Epithelial cell of proximal tubule (primary cell): ENCODE data around the gene ADCY5. TPM values are rescaled to one million over a fixed set of nuclear protein-coding genes. Genes with fewer than 3 reads are reported as not detected.

ENCODE experiments used
- DNase-seq: peaks from one replicate; pipeline ENCODE4 v3.0.0-alpha.2; 2011; ENCODE audit warnings: low read depth
- H3K4me3 ChIP-seq: 2 replicates; pipeline ENCODE4 v1.5.1; 2011; ENCODE audit warnings: low read depth, mild to moderate bottlenecking, low read length
- total RNA-seq: library from RNA; depleted of rRNA; stranded (reverse); fragments of >200 nt; gene quantifications from 2 replicates; pipeline ENCODE4 v1.2.3, GENCODE V29; 2015
- TF ChIP-seq, protein P1 (sequence below): conservative IDR thresholded peaks from 2 replicates; pipeline ENCODE4 v1.5.1; 2012; ENCODE audit warnings: low read depth, mild to moderate bottlenecking, low read length

The ADCY5 gene
- total RNA-seq, 1 donor from 2014 or later: 2.7 TPM

DNA sequence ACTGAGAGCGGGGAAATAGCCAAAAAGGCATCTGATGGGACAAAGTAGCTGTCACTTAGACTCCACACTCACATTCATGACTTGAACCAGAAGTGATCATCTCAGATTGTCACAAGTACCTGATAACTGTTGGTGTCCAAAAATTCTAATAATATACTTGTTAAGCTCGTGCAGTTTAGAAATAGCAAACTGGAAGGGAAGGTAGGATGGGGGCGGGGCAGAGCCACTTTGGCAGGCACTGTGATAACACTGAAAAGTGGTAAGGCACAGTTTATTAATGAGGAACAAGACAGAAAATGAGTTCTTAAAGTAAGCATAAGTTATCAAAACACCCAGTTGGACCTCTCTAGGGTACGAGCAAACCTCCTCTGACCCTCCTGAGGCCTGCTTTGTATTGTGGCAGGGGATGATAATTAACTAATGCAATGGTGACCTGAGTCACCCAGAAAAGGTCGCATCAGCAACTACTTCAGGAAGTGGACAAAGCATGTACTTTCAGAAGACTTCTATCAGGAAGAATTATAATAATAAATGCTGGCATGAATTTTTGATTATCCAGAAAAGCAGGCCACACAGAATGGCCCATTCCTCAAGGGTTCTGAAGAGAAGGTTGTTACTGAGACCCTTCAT lies 54.4 kb downstream of the ADCY5 start:
- no peak for DNase-seq
- H3K4me3 ChIP-seq: no peak overlapping the region
- TF ChIP-seq, protein P1, sequence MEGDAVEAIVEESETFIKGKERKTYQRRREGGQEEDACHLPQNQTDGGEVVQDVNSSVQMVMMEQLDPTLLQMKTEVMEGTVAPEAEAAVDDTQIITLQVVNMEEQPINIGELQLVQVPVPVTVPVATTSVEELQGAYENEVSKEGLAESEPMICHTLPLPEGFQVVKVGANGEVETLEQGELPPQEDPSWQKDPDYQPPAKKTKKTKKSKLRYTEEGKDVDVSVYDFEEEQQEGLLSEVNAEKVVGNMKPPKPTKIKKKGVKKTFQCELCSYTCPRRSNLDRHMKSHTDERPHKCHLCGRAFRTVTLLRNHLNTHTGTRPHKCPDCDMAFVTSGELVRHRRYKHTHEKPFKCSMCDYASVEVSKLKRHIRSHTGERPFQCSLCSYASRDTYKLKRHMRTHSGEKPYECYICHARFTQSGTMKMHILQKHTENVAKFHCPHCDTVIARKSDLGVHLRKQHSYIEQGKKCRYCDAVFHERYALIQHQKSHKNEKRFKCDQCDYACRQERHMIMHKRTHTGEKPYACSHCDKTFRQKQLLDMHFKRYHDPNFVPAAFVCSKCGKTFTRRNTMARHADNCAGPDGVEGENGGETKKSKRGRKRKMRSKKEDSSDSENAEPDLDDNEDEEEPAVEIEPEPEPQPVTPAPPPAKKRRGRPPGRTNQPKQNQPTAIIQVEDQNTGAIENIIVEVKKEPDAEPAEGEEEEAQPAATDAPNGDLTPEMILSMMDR: no peak

- no peak overlapping the region for H3K4me3 ChIP-seq
- TF ChIP-seq, protein P1: no peak
- no peak for DNase-seq
Measured at GRCh38 chr3:123392871-123393620, 55.8 kb downstream of the ADCY5 start.

GRCh38 chr3:123392368-123392767 lies 56.5 kb downstream of the ADCY5 start:
- TF ChIP-seq, protein P1: no peak
- no peak overlapping the region for H3K4me3 ChIP-seq
- no peak for DNase-seq

- no peak overlapping the region for H3K4me3 ChIP-seq
- TF ChIP-seq, protein P1: no peak
- no peak for DNase-seq
Measured at GRCh38 chr3:123390865-123391600, 57.9 kb downstream of the ADCY5 start.

DNA sequence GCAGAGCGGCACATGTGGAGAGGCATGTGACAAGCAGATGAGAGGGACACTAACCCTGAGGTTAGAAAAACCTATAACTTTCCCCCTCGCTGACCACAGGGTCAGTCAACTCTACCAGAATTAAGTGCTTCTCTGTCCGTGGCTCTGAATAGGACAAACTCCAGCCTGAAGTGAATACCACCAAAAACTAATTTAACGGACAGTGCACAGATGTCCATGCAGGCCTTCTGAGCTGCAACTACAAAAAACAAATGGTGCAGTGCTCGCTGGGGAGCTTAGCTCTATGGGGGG lies 59.3 kb downstream of the ADCY5 start:
- TF ChIP-seq, protein P1: no peak
- H3K4me3 ChIP-seq: no peak overlapping the region
- no peak for DNase-seq

DNA sequence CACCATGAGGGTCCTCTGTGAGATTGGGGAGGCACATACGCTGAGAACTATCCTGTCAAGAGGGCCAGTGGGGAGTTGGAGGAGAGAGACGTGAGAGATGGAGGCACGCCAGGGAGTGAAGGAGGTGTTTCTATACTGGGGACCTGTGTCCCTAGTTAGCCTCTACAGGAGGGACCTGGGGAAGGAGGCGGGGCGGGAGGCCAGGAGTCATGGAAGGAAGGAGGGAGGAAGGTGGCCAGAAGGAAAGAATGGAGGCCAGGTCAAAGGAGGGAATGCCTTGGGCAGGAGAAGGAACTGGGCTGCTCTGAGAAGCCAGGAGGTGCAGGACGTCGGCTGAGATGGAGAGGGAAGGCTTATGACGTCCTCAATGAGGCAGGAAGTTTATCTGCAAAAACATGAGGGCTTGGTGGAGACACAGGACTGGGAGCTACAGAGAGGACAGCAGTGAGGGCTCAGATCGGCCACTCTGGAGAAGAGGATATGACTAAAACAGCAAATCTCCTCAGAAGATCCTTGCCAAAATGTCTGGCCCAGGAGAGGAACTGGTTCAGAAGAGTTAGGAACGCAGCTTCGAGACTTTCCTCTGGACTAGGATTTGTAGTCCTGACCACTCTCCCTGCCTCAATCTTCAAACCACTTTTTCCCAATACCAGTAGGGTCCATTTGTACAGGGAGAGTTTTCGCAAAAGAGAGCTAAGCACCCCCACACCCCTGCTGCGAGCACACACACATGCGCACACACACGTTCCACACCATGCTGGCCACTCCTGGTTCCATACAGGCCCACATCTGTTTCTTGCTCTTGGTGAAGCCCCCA lies 59.9 kb downstream of the ADCY5 start:
- H3K4me3 ChIP-seq: no peak overlapping the region
- DNase-seq: no peak
- TF ChIP-seq, protein P1: no peak
